Measurements from ENCODE around the gene PBLD. TPM values are rescaled to one million over a fixed set of nuclear protein-coding genes. Genes with fewer than 3 reads are reported as not detected.

The PBLD gene
- total and polyA plus RNA-seq, 9 of the 15 experiments (the other 6 are each of a cell fraction or from before 2014, with no cell fraction given): 1.2 to 4.3 (median 2.5) TPM

DNA sequence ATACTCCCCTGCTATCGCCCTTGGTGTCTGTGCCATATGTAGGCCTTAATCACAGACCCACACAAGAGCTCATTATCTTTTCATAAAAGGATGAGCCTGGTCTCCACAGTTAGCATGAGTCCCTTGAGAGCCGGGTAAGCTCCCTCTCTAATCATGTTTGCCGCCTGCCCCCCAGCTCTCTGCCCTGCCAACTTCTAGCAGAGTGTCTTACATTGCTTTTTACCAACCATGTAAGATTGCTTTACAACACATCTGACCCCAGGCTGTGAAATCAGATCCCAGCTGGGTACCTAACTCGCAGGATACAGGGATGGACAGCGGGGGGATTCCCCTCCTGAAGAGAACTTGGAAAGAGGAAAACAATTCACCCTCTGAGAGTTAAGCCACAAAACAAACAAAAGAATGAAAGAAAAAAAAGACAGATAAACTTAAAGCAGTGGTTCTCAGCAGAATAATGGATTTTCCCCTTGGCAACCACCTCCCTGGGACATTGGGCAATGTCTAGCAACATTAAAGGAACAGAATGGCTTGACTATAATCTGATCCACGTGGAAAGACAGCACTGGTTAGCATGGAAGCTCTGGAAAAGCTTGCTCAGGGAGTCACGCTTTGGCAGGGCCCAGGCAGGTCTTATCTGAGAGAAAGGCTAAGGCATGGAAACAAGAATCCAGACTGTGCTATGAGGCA is 61.4 kb downstream of the PBLD start (continued):
- TF ChIP-seq EHMT2 (IDR thresholded peaks at IDR 0.05): no peak
- no peak for TF ChIP-seq JUND (IDR thresholded peaks at IDR 0.05; ENCODE audit: borderline replicate concordance, low read depth, low read length)
- TF ChIP-seq JUND (tag; IDR thresholded peaks at IDR 0.05; ENCODE audit: borderline replicate concordance, low read depth, low read length): no peak
- TF ChIP-seq CHD4 (IDR thresholded peaks at IDR 0.05; ENCODE audit: insufficient read depth, insufficient replicate concordance, low read depth, low read length, poor library complexity, severe bottlenecking): no peak
- no peak for TF ChIP-seq ARHGAP35 (IDR thresholded peaks at IDR 0.05; ENCODE audit: partially characterized antibody)
- TF ChIP-seq ZNF395 (CRISPR knock-in tag; IDR thresholded peaks at IDR 0.05): no peak
- TF ChIP-seq ZNF444 (CRISPR knock-in tag; IDR thresholded peaks at IDR 0.05): no peak
- TF ChIP-seq ZNF124 (CRISPR knock-in tag; IDR thresholded peaks at IDR 0.05): no peak
- TF ChIP-seq HLTF (IDR thresholded peaks at IDR 0.05): no peak
- TF ChIP-seq ZHX1 (conservative IDR thresholded peaks at IDR 0.05; ENCODE audit: low read length): no peak
- TF ChIP-seq ZC3H8 (IDR thresholded peaks at IDR 0.05): no peak
- TF ChIP-seq ZNF431 (CRISPR knock-in tag; IDR thresholded peaks at IDR 0.05): no peak
- no peak for TF ChIP-seq NR2C1 (IDR thresholded peaks at IDR 0.05)
- TF ChIP-seq NR2C1 (tag; IDR thresholded peaks at IDR 0.05): no peak
- TF ChIP-seq ZNF77 (CRISPR knock-in tag; IDR thresholded peaks at IDR 0.05): no peak
- peak; percentile 59; the same call in 1 of the 2 replicates for TF ChIP-seq NCOR1 (IDR thresholded peaks at IDR 0.05)
- no peak for TF ChIP-seq NRF1 (conservative IDR thresholded peaks at IDR 0.05 in 1 of 2, IDR thresholded peaks at IDR 0.05 in 1 of 2)
- no peak for TF ChIP-seq EP400 (IDR thresholded peaks at IDR 0.05)
- no peak for TF ChIP-seq ZNF507 (tag; conservative IDR thresholded peaks at IDR 0.05)
- TF ChIP-seq ATF6 (CRISPR knock-in tag; IDR thresholded peaks at IDR 0.05): no peak
- TF ChIP-seq SNAPC5 (CRISPR knock-in tag; IDR thresholded peaks at IDR 0.05): no peak
- TF ChIP-seq ZFP36 (IDR thresholded peaks at IDR 0.05; ENCODE audit: low read depth, low read length, partially characterized antibody): no peak
- TF ChIP-seq ZNF140 (CRISPR knock-in tag; IDR thresholded peaks at IDR 0.05): no peak
- TF ChIP-seq SREBF2 (CRISPR knock-in tag; IDR thresholded peaks at IDR 0.05): no peak
- TF ChIP-seq CBFA2T3 (IDR thresholded peaks at IDR 0.05): peak; percentile 80
- TF ChIP-seq TAL1 (IDR thresholded peaks at IDR 0.05): peak; percentile 71
